EL (cell line): Measurements from ENCODE around the gene OCA2.
"Not testable (repeated sequence)": the region's sequence is repeated elsewhere in the genome, so short reads cannot be mapped to it uniquely, and the experiment has no call there.

Source experiments
- DNase-seq: peaks from one replicate; pipeline ENCODE4 v3.0.0-alpha.2; 2016

OCA2 gene

DNA sequence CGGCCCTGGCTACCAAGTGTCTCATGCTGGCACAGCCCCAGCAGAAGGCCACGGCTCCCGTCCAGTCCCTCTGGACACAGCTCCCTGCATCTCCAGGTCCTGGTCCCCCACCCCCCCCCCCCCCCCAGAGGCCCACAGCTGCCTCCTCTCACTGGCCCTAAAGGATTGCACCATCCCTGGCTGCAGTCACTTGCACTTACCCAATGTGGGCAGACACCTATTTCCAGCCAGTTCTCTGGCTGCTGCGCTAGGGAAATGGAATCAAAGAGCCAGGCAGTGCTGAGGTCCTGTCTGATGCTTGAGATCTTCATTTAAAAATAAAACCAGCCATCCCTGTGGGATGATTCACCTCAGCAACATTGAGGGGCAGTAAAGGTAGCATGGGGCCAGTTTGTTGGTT is 346.4 kb downstream of the OCA2 start:
- DNase-seq = no peak

DNA sequence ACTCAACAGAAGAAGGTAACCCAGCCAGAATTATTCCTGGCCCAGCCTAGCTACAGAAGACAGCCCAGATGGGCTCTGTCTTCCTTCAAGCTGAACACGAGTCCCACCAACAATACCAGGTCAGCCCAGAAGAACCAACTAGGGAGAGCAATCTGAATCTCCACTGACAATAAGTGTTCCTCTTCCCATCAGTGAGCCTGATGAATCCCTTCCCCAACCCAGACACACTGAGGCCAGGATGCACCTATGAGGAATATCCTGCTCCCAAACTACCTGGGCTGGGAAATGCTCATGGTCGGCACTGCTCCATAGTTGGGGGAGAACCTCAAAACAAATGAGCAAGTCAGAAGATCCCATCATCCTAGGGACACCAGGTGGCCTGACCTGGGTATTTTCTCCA is 351.1 kb downstream of the OCA2 start:
- DNase-seq = no peak

DNA sequence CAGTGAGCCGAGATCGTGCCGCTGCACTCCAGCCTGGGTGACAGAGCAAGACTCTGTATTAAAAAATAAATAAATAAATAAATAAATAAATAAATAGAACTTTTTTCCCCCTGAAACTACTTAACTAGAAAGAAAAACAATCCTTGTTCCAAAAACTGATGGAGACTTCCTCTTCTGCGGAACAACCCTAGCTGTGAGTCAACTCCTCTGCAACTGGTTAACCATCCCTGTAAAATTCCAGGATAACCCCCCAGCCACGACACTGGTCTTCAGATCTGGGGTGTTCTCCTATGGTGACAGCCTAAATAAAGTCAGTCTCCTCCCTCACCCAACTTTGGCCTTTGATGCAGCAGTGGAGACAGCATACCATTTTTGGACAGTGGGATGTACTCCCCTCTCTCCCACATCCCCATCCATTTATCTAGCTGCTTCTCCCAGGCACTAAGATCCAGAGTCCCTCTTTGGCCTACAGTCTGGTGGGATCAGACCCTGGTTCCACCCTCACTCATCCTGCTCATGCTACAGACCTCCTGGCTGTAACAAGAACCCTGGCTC is 352.6 kb downstream of the OCA2 start:
- no peak for DNase-seq

DNA sequence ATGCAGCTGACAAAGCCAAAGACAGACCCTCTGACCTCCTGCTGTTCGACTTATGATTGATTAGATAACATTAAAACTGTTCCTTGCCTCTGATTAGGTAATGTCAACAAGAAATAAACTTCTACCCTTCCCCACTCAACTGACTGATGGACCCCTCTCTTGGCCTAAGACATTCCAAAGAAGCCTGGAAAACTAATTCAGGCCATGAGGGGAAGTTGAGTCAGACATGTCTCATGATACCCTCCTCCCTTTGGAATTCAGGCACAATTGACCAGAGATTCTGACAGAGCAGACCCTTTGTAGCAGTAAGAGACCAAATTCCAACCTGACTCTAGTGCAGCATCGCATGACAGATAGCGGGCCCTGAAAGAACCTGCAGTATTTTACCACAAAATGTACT is 354.5 kb downstream of the OCA2 start:
- no peak for DNase-seq

DNA sequence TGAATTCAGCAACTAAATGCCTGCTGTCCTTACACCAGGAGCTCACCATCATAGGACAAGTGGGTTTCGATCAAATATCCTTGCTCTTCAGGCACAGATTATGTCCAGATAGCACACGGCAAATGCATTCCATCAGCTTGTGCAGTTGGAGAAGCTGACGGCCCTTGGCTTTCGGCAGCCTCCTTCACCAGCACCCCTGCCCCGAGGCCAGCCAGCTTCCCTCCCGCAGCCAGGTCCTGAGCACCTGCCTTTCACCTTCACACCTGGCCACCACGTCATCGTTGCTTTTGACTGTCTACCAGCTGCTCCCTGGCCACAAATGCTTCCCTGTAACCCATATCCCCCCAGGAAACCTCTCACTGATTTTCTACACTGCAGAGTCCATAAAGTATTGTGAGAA is 355.5 kb downstream of the OCA2 start:
- no peak for DNase-seq

DNA sequence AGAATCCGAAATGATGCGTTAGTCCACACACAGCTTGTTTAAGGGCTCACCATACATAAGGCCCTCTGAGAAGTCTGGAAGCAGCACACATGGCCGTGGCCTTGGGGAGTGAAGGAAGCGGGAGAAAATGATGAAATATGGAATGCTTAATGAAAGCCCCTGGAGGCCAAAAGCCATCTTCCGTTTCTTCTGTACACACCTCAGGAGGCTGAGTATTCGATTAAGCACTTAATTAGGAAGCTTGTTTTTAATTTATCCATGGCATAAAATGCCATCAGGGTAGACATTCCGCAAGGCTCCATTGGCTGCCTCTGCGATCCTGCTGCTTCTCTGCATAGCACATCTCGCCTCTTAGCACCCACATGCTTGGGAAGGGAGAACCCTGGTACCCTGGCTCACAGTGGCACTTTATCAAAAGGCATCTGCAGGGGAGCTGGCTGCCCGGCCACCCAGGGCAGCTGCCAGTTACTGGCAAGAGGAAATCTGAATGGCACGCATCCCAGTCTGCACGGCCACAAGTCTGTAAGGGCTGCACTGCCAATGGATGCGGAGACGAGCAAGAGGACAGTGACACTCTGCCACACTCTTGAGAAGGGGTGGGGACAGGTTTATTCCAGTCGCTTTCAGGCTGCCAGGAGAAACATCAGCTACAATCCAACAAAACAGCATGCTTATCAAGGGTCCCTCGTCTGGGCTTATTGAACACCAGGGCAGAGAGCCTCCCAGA is 356.2 kb downstream of the OCA2 start:
- no peak for DNase-seq

DNA sequence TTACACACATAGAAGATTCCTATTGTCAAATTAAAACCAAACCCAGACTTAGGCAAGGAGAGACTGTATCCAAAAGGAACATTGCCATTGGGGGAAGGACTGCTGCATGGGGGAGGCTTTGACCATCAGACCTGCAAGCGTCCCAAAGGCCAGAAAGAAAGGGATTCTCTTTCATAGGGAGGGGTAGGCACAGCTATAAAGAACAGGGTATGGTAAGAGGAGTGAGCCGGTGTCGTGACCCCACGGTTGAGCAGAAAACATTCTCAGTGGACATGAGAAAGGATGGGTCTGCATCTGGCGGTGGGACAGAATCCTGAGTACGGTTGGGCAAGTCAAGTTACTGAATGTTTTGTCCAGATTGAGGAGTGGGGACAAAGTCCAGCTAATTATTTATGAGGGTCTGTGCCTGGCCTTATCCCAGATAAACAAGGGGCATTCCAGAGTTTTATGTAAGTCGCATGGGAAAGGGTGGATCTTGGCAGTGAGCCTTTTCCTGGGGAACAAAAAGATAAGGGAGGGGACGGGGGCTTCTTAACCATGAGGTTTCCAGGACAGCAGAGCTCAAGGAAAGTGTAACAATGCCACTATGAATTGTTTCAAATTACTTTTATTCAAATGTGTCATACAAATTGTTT is 357.8 kb downstream of the OCA2 start:
- DNase-seq = no peak

DNA sequence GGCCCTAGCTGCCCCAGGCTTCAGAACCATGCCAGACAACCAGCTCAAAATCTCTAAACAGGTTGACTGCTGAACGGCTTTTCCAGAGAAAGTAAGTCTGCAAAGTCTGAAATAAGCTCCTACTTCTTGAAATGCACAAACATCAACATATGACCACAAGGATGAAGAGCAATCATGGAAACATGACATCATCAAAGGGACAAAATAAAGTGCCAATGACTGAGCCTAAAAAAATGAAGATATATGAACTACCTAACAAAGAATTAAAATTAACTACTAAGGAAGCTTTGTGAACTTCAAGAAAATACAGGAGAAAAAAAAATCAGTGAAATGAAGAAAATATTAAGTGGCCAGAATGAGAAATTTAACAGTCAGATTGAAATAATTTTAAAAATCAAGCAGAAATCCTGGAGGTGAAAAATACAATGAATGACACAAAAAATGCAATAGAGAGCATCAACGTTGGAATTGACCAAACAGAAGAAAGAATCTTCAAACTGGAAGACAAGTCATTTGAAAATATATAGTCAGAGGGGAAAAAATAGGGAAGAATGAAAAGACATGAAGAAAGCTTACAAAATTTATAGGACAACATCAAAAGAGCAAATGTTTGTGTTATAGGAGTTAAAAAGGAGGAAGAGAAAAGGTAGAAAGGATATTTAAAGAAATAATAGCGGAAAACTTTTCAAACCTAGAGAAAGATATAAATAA is 364.2 kb downstream of the OCA2 start:
- DNase-seq = no peak

DNA sequence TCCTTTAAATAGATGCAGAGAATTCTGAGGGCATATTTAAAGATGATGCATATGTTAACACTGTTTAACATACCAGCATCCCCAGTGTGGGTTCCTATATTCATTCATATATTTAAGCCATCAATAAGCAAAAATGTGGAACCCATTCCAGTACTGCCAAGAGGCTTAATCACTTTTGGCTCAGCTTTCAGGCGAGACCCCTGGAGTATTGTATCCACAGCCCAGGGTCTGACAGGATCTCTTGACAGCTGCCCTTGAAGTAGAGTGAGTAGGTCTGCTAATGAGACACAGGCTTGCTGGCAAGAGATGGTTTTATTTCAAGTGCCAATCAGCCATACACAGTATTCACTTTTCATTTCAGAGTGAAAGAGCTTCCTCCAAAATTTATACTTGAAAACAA is 367.3 kb downstream of the OCA2 start:
- no peak for DNase-seq

DNA sequence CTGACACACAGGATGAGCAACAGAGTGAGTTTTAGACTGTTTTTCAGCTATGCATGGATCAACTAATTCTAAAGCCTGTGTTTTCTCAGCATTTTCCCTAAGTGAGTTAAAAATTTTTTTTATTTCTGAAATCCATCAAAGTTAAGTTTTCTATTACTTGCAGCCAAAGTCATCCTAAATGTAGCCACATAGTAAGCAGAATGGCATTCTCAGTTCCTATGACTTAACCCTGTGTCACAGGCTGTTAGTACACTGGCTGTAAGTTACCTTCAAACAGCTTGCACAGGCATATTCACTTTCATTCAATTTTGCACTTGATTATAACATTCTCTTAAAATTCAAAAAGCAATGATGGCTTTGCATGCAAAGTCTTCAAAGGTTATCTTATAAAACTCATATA is 368.2 kb downstream of the OCA2 start:
- DNase-seq = no peak

DNA sequence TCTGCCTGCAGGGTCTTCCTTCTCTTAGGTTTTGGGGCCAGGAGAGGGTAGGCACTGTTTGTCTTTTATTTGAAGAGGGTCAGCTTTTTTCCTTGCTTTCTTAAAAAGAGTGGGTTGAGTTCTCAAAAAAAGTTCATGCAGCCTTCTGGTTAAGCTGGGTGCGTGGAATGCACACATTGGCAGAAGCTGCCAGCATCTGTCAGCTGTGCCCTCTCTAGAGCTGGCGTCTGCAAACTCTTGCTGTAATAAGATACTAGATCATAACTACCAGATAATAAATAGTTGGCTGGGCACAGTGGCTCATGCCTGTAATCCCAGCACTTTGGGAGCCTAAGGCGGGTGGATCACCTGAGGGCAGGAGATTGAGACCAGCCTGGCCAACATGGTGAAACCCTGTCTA is 373.4 kb downstream of the OCA2 start:
- no peak for DNase-seq

DNA sequence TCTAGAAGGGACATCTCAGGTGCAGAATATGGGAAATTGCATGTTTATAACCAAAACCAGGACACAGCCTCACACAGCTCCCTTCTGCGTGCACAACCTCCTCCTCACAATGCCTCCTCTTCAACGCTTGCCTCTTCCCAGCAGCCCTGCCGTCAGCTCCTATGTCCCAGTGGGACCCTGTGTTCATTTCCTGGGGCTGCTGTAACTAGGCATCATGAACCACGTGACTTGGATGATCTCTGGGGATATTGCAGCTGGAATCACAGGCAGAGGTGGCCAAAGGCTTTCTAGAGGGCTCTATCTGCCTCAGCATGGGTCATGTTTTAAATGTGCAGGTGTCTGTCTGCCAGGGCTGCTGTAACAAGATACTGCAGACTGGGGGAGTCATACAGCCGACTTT is 375.3 kb downstream of the OCA2 start:
- DNase-seq = no peak

DNA sequence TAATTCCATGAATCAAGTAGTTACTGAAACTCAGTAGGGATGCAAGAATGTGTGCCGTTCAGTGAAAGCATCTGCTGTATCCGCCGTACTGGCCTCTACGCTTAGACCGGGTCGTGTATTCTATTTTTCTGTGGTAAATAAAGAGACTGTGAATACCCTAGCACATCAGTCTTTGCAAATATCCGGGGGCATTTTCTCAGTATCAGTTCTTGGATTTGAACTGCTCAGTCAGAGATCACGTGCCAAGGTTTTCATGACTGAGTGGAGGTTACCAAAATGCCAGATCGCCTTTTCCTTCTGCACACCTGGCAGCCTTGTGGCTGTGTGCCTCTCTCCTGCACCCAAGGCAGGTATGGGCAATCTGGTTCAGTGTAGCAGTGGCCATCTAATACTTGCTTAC is 377.0 kb downstream of the OCA2 start:
- DNase-seq = no peak

DNA sequence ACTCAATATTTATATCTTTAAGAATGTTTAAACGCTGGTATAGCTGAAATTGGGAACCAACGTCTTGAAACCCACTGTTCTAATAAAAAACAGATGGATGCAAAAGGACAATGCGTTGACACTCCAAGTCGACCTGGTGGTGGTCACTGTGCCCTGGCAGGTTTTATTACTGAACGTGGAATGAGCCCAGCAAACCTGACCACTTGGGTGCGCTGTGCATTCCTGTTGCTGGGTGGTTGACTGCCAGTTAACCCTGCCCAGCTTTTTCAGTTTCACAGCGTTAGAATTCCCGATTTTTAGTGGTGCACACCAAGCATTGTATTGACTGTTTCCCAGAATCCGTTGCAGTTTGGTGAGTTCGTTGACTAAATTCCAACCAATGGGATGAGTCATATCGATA is 384.4 kb downstream of the OCA2 start:
- DNase-seq = no peak

DNA sequence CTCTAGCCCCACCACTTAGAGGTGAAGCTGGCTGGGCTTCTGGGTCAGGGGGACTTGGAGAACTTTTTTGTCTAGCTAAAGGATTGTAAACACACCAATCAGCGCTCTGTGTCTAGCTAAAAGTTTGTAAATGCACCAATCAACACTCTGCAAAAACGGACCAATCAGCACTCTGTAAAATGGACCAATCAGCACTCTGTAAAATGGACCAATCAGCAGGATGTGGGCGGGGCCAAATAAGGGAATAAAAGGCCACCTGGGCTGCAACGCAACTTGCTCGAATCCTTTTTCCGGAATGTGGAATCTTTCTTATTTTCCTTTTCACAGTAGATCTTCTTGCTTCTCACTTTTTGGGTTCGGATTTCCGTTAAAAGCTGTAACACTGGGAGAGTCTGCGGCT is 385.3 kb downstream of the OCA2 start:
- DNase-seq = not testable (repeated sequence)

DNA sequence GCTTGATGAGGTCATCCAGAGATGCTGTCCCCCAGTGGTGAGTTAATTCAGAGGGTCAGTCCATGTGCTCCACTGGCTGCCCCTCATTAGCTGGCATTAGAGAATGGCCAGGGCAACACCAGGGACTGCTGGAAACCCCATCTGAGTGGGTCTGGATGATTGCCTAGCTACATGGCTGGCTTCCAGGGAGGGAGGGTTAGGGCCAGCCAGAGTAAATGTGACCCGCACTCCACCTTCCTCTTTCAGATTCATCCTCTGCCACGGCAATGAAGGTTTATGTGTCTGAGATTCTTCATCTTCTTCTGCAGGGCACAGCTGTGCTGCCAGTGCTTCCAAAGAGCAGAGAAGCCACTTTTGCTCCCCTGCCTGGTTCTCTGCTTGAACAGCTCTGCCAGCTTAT is 391.9 kb downstream of the OCA2 start:
- DNase-seq = no peak

DNA sequence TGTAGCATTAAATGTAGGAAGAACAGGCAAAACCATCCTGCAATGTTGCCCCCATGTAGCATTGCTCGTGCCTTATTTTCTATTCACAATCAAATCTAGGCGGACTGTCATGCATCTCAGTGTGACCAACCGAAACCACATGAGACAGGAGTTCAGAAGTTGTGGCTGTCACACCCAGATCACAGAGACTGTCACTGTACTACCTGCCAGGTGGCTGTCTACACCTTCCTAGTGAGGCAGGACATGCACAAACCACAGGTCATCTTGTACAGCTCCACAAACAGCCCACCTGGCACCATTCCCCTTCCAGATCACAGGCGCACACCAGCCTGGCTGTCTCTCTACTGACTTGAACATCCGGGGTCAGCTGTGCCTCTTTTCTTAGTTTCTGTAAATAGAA is 392.8 kb downstream of the OCA2 start:
- no peak for DNase-seq

DNA sequence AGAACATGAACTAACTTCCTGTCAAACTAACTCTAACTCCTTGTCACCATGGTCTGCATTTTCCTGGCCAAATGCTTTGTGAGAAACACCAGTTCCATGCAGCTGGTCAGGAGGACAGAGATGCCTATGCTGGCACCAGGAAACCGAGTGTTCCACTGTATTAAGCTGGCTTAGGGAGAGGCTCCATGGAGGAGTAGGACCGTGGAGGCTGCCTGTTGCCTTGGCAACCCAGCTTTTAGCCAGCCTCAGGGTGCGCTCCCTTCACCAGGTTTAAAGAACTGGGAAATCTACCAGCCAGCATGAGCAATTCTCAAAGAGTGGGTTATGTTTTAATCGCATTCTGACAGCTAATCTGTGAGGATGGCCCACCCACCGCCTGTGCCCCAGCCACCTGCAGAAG is 394.1 kb downstream of the OCA2 start:
- DNase-seq = no peak
